Gastrocnemius medialis (tissue), 4 donors: ENCODE data around the gene FAM228A.

Experiments used
- POLR2A ChIP-seq, 2 donors: fragments of 450-650 bp; IDR thresholded peaks; one replicate each; pipeline ENCODE4 v1.6.1; 2017; ENCODE audit warnings: antibody characterized with exemption in 2 of 2, mild to moderate bottlenecking in 2 of 2, moderate library complexity in 2 of 2
- TF ChIP-seq, protein P1 (sequence below), 5 experiments: fragments of 450-650 bp in 3 of 5; fragments of 200-600 bp in 2 of 5; sonication (generic) in 2 of 5; IDR thresholded peaks in 4 of 5; conservative IDR thresholded peaks in 1 of 5; 1 replicate in 4 of 5; 2 replicates in 1 of 5; pipeline ENCODE4 v1.5.1; 2016 to 2019; ENCODE audit warnings: antibody characterized with exemption in 5 of 5, mild to moderate bottlenecking in 3 of 5, moderate library complexity in 3 of 5

DNA sequence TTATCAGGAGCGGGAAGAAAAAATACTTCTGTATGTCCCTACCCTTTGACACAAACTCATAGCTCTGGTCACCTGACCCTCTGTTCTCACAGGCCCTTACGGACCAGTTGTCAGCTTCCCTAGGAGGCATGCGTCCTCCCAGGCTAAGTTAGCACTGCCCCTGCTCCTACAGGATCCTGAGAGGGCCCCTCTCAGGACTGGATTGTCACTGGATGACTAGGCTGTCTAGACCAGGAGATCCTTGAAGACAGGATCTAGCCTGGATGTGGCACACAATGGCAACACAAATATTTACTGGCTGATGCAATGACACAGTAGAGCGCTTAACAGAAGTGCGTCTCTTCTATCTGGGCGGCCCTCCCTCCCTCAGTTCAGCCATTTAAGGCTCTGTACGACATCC, 7.7 kb downstream of the FAM228A start:
- TF ChIP-seq, protein P1, sequence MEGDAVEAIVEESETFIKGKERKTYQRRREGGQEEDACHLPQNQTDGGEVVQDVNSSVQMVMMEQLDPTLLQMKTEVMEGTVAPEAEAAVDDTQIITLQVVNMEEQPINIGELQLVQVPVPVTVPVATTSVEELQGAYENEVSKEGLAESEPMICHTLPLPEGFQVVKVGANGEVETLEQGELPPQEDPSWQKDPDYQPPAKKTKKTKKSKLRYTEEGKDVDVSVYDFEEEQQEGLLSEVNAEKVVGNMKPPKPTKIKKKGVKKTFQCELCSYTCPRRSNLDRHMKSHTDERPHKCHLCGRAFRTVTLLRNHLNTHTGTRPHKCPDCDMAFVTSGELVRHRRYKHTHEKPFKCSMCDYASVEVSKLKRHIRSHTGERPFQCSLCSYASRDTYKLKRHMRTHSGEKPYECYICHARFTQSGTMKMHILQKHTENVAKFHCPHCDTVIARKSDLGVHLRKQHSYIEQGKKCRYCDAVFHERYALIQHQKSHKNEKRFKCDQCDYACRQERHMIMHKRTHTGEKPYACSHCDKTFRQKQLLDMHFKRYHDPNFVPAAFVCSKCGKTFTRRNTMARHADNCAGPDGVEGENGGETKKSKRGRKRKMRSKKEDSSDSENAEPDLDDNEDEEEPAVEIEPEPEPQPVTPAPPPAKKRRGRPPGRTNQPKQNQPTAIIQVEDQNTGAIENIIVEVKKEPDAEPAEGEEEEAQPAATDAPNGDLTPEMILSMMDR (IDR thresholded peaks at IDR 0.05 in 4 of 5, conservative IDR thresholded peaks at IDR 0.05 in 1 of 5), result no peak
- TF ChIP-seq POLR2A (IDR thresholded peaks at IDR 0.05), result no peak
